Suprapubic skin (tissue), 4 donors: ENCODE measurements around the gene DRC3.

Experiments used
- EP300 ChIP-seq: sonication (generic); formaldehyde crosslinking; IDR thresholded peaks from one replicate; pipeline ENCODE4 v1.6.1; 2017; ENCODE audit warnings: antibody characterized with exemption
- POLR2AphosphoS5 ChIP-seq, 3 donors: sonication (generic); formaldehyde crosslinking; IDR thresholded peaks; one replicate each; pipeline ENCODE4 v1.6.1; 2017; ENCODE audit warnings: antibody characterized with exemption in 3 of 3
- TF ChIP-seq, protein P1 (sequence below), 2 donors: fragments of 200-600 bp in 1 of 2; fragments of 450-650 bp in 1 of 2; sonication (generic) in 1 of 2; IDR thresholded peaks; one replicate each; pipeline ENCODE4 v1.5.1; 2016 to 2019; ENCODE audit warnings: antibody characterized with exemption in 2 of 2, mild to moderate bottlenecking in 1 of 2, moderate library complexity in 1 of 2

GRCh38 chr17:17963694-17964436 lies 8.8 kb upstream of the DRC3 start:
- TF ChIP-seq POLR2AphosphoS5 (IDR thresholded peaks at IDR 0.05) (no peak), EP300 (no peak)
- TF ChIP-seq, protein P1, sequence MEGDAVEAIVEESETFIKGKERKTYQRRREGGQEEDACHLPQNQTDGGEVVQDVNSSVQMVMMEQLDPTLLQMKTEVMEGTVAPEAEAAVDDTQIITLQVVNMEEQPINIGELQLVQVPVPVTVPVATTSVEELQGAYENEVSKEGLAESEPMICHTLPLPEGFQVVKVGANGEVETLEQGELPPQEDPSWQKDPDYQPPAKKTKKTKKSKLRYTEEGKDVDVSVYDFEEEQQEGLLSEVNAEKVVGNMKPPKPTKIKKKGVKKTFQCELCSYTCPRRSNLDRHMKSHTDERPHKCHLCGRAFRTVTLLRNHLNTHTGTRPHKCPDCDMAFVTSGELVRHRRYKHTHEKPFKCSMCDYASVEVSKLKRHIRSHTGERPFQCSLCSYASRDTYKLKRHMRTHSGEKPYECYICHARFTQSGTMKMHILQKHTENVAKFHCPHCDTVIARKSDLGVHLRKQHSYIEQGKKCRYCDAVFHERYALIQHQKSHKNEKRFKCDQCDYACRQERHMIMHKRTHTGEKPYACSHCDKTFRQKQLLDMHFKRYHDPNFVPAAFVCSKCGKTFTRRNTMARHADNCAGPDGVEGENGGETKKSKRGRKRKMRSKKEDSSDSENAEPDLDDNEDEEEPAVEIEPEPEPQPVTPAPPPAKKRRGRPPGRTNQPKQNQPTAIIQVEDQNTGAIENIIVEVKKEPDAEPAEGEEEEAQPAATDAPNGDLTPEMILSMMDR (IDR thresholded peaks at IDR 0.05) = no peak
